Mucosa of rectum (tissue), 2 donors: ENCODE results near the gene OTOG.

Experiments
- H3K27ac ChIP-seq, 2 donors: one replicate each; pipeline ENCODE4 v1.7.0; 2013; ENCODE audit warnings: inconsistent platforms in 2 of 2, low read depth in 2 of 2, low read length in 2 of 2
- H3K27me3 ChIP-seq, 2 donors: one replicate each; pipeline ENCODE4 v1.7.0; 2013; ENCODE audit warnings: low read length in 2 of 2; ENCODE audit not compliant: control insufficient read depth in 2 of 2, insufficient read depth in 2 of 2
- H3K36me3 ChIP-seq, 2 donors: one replicate each; pipeline ENCODE4 v1.7.0; 2013; ENCODE audit warnings: low read length in 2 of 2; ENCODE audit not compliant: control insufficient read depth in 2 of 2, insufficient read depth in 2 of 2
- H3K4me1 ChIP-seq, 2 donors: one replicate each; pipeline ENCODE4 v1.7.0; 2013; ENCODE audit warnings: low read length in 2 of 2, mild to moderate bottlenecking in 1 of 2; ENCODE audit not compliant: control insufficient read depth in 2 of 2, insufficient read depth in 2 of 2
- H3K4me3 ChIP-seq, 2 donors: one replicate each; pipeline ENCODE4 v1.7.0; 2013; ENCODE audit warnings: low read length in 2 of 2
- H3K9ac ChIP-seq, 2 donors: one replicate each; pipeline ENCODE4 v1.7.0; 2013; ENCODE audit warnings: low read length in 2 of 2, low read depth in 1 of 2, mild to moderate bottlenecking in 1 of 2
- H3K9me3 ChIP-seq, 2 donors: one replicate each; pipeline ENCODE4 v1.7.0; 2013; ENCODE audit warnings: low read length in 2 of 2; ENCODE audit not compliant: control insufficient read depth in 2 of 2
- donor health status: healthy.
- donor health status: Normal muscosa, but diverticular disease.

OTOG gene

DNA sequence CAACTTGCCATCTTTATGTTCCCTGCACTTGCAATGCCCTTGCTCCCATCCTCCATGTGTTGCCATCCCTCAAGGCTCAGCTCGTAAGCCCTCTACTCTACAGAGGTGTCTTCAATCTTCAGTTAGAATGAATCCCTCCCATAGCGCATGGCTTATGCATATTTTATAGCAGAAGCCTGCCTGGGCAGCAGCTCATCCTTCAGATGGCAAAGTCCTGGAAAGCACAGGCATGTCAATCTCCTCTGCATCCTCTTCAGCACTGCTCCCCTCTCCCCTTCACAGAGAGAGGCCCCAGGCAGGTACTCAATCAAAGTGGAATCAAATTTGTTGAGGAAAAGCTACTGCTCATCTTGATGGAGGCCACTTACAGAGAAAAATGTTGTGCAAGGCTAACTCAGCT is 39.3 kb upstream of the OTOG start:
- Histone ChIP-seq H3K4me1 (no peaks in the 10 kb centered on the region), H3K27ac (no peak overlapping the region), H3K36me3 (peaks cover 12 to 22% of the 10 kb centered on the region in 2 donors), H3K27me3 (no peaks in the 10 kb centered on the region), H3K4me3 (no peak overlapping the region), H3K9ac (no peak overlapping the region), H3K9me3 (no peaks in the 10 kb centered on the region)

DNA sequence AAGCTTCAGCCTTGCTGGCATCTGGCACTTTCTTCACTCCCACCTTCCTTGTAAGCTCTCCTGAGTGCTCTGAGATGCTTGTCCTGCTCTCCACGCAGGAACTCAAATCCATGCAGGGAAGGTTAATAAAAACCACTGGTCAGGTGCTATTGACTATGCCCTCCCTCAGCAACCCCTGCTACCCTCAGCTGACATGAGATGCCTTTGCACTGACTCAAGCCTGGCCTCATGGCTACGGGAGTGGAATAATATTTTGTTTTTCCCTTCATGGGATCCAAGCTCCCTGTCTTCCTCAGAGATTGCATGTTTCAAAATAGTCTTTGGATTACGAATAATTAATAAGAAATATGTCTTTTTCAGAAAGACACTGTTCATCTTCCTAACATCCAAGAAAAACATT is 38.8 kb upstream of the OTOG start:
- no peak overlapping the region for H3K27ac ChIP-seq
- H3K27me3 ChIP-seq: no peaks in the 10 kb centered on the region
- no peaks in the 10 kb centered on the region for H3K9me3 ChIP-seq

DNA sequence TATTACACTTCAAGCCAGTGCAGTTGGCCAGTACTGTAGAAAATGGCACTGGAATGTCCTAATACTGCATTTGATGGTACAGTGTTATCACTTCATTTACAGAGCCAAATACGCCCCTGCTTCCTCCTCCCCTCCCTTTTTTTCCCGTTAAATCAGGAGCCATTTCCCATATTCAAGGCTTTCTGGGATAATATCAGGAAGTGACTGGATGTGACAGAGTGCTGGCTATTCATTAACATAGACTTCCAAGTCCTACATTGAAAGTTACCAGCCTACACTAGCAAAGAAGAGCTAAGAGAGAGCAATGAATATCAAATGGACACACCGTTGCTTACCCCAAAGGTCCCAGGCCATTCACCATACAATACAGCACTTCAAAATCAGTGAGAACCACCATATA is 38.3 kb upstream of the OTOG start:
- Histone ChIP-seq H3K4me1 (no peaks in the 10 kb centered on the region), H3K9me3 (no peaks in the 10 kb centered on the region), H3K4me3 (no peak overlapping the region), H3K9ac (no peak overlapping the region), H3K27me3 (no peaks in the 10 kb centered on the region), H3K27ac (no peak overlapping the region), H3K36me3 (peaks cover 15 to 31% of the 10 kb centered on the region in 2 donors)

More for the DNA sequence above, 38.8 kb upstream of the OTOG start:
- Histone ChIP-seq H3K4me3 (no peak overlapping the region), H3K36me3 (peaks cover 15 to 26% of the 10 kb centered on the region in 2 donors), H3K4me1 (no peaks in the 10 kb centered on the region), H3K9ac (no peak overlapping the region)

DNA sequence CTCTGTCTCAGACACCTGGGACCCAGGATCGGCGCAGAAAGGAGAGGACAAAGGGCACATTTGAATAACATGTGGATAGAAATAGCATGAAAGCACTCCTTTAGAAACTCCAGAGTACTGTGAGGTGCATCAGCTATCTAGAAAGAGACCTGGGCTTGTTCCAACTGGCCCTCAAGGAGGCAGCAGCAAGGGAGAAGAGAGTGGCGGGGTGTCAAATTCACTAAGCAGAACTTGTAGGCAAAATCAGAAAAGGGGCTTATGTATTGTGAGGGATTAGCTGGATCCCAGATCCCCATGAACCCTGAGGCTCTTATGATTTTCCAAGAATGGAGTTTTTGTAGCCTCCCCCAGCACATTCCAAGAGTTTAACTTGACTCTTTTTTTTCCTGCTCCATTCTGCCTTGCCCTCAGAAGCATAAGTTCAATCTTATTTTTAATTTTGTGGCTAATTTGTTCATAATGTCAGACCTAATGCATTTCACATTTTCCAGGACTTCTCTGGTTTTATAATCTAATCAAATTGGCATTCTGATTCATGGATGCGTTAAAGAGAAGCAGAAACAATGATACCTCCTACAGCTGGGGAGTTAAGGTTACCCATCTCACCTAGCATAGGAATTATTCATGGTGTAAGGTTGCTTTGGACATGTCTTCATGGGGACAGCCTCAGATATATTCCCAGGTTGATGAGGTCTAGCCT is 36.4 kb upstream of the OTOG start:
- H3K27ac ChIP-seq: no peak overlapping the region
- no peak overlapping the region for H3K4me3 ChIP-seq
- no peaks in the 10 kb centered on the region for H3K4me1 ChIP-seq
- H3K9ac ChIP-seq: no peak overlapping the region
- no peaks in the 10 kb centered on the region for H3K27me3 ChIP-seq
- H3K9me3 ChIP-seq: no peaks in the 10 kb centered on the region
- H3K36me3 ChIP-seq: peaks cover 18 to 35% of the 10 kb centered on the region in 2 donors

DNA sequence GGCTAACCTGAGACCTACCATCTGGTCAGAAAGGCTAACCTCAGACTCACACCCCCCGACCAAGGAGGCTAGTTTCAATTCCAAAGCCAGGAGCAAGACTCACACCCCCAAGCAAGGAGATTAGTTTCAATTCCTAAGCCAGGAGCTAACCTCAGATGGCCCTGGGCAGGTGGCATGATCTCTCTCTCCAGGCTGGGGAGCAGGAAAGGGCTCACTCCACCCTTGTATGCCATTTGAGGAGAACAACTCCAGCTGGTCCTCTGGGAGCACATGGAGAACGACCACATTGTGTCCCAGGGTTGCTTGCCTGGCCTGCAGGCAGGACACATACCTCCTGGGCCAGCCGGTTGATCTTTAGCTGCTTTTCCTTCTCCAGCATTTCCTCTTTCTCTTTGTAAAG is 35.5 kb upstream of the OTOG start:
- no peaks in the 10 kb centered on the region for H3K9me3 ChIP-seq
- no peak overlapping the region for H3K9ac ChIP-seq
- no peak overlapping the region for H3K27ac ChIP-seq
- H3K4me3 ChIP-seq: no peak overlapping the region
- H3K27me3 ChIP-seq: no peaks in the 10 kb centered on the region
- peaks cover 24 to 40% of the 10 kb centered on the region in 2 donors for H3K36me3 ChIP-seq
- H3K4me1 ChIP-seq: no peaks in the 10 kb centered on the region

DNA sequence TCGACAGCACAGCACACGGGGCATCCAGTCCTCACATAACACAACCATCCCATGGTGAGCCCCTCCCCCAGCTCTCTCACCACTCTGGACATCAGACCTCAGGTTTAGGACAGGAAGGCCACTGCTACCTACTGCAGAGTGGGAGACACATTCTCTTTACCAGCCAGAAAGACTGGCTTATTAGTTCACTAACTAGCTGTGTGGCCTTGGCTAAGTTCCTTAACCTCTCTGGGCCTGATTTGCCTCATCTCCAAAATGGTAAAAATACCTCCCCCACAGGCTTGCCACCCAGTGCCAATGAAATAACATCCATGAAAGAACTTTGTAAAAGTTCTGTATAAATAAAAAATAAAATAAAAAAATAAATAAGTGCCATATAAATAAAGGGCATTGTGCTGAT is 35.0 kb upstream of the OTOG start:
- Histone ChIP-seq H3K4me3 (no peak overlapping the region), H3K4me1 (no peaks in the 10 kb centered on the region), H3K9me3 (no peaks in the 10 kb centered on the region), H3K27me3 (no peaks in the 10 kb centered on the region), H3K9ac (no peak overlapping the region), H3K36me3 (peaks cover 26 to 41% of the 10 kb centered on the region in 2 donors), H3K27ac (no peak overlapping the region)

DNA sequence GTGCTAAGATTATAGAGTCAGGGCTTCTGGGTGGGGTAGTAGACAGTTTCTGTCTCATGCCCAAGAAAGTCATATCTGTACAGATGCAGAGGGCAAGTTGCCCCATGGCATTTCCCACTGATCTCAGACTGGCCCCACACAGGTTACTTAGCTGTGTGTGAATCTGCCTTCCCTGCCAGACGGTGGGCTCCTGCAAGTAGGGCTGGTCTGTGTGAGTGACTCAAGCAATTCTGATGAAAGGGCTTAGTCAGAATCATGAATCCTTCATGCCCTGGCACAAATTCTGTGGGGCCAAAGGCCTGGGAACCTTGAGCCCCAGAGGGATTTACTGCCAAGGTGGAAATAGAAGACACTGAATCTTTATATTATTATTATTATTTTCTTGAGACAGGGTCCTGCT is 33.2 kb upstream of the OTOG start:
- no peaks in the 10 kb centered on the region for H3K9me3 ChIP-seq
- no peak overlapping the region for H3K4me3 ChIP-seq
- H3K27ac ChIP-seq: no peak overlapping the region
- no peaks in the 10 kb centered on the region for H3K27me3 ChIP-seq
- H3K36me3 ChIP-seq: peaks cover 33 to 48% of the 10 kb centered on the region in 2 donors
- no peaks in the 10 kb centered on the region for H3K4me1 ChIP-seq
- no peak overlapping the region for H3K9ac ChIP-seq

DNA sequence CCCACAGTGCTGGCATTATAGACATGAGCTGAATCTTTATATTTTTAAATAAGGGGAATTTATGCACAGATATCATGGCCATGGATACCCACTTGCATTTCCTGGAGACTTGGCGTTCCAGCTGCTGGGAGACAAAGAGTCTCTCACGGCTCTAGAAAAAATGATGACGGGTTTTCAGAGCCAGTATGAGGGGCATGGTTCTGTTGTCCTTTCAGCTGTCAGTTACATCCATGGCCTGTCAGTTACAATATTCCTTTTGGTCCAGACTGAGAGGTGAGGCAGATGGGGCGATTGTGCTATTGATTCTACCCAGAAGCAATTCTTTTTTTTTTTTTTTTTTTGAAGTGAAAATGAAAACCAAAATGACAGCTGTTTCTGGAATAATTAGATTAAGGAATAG is 32.6 kb upstream of the OTOG start:
- no peak overlapping the region for H3K27ac ChIP-seq
- no peaks in the 10 kb centered on the region for H3K4me1 ChIP-seq
- H3K36me3 ChIP-seq: peaks cover 30 to 48% of the 10 kb centered on the region in 2 donors
- H3K9me3 ChIP-seq: no peaks in the 10 kb centered on the region
- H3K9ac ChIP-seq: no peak overlapping the region
- H3K27me3 ChIP-seq: no peaks in the 10 kb centered on the region
- H3K4me3 ChIP-seq: no peak overlapping the region

DNA sequence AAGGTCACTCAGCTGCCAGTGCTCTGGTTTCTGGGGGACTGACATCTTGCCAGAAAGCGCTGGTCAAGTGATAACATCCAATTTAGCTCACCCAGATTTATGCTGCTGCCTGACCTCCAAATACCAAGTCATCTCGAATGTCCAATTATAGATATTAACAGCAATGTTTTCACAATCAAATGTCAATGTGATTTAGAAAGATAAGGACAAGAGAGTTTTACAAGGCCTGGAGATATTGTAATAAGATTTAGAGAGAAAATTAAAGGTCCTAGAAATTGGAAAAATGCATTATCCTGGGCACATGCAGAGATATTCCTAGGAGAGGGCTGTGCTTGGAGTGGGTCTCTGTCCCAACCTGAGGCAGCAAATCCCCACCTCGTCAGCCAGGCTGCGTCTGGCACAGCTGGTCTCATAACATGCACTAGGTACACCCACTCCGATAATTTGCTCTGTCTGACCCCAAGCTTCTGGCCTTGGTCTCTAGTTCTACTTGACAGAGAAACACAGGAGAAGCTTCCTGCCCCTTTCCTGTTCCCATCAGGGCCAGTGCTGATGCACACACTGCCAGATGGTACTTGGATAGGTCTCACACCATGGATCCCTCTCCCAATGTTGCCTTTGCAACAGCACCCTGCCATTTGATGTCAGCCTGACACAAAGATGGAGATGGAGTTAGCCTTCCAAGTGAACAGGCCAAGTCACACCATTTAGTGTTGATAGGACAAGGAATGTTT is 31.4 kb upstream of the OTOG start:
- Histone ChIP-seq H3K4me1 (no peaks in the 10 kb centered on the region), H3K9ac (no peak overlapping the region), H3K36me3 (peaks cover 31 to 49% of the 10 kb centered on the region in 2 donors), H3K9me3 (no peaks in the 10 kb centered on the region), H3K27me3 (no peaks in the 10 kb centered on the region), H3K4me3 (no peak overlapping the region), H3K27ac (no peak overlapping the region)

DNA sequence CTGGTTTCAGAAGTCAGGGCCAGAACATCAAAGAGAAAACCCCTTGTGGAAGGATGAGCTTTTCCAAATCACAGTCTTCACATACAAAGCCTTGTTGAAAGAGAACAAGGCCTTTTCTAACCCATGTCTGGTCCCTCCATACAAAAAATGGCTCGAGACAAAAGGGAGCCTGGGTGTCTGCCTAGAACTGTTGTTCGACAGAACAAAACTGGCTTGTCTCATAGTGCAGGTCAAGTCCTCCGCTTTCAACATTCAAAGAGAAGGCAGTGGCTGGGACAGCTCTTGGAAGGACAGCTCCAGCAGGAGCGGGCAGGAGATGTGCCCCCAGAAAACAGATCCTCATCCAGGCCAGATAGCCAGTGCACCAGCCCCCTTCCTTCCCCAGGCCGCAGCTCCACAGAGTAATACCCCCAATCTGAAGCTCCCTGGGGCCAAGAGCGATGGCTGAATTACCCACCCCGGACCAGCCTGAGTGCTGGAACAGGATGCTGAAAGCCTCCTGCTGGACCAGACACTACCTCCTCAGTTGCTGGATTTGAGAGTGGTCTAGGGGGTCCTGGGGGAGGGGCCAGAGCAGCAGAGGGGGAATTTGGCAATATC is 30.4 kb upstream of the OTOG start:
- Histone ChIP-seq H3K9ac (no peak overlapping the region), H3K27me3 (no peaks in the 10 kb centered on the region), H3K27ac (no peak overlapping the region), H3K36me3 (peaks cover 40 to 50% of the 10 kb centered on the region in 2 donors), H3K4me1 (no peaks in the 10 kb centered on the region), H3K4me3 (no peak overlapping the region), H3K9me3 (no peaks in the 10 kb centered on the region)
